HEK293 (cell line): ENCODE measurements around the gene MED29.

Experiments
- CTCF ChIA-PET: fragments of 350-600 bp; formaldehyde crosslinking; extraction: SDS; loops from one replicate; lab custom pipeline; 2021; ENCODE audit warnings: antibody characterized with exemption; lab: Yijun Ruan, JAX
- POLR2A ChIA-PET: fragments of 300-600 bp; formaldehyde crosslinking; extraction: SDS; loops from one replicate; lab custom pipeline; 2020; ENCODE audit warnings: antibody characterized with exemption, inconsistent platforms; lab: Yijun Ruan, JAX
- H3K27ac ChIP-seq: fragments of 200-500 bp; sonication (Bioruptor generic); 2 replicates; pipeline ENCODE4 v1.5.1; 2014; ENCODE audit warnings: low read depth, low read length, control low read depth, inconsistent platforms; ENCODE audit errors: extremely low read depth
- H3K36me3 ChIP-seq, 2 experiments: fragments of 200-500 bp in 1 of 2; sonication (Bioruptor generic) in 1 of 2; 1 replicate in 1 of 2; 2 replicates in 1 of 2; pipeline ENCODE4 v1.5.1; 2014 to 2017; ENCODE audit warnings: inconsistent platforms in 2 of 2, low read length in 2 of 2; ENCODE audit not compliant: control insufficient read depth in 2 of 2, insufficient read depth in 1 of 2
- H3K4me1 ChIP-seq: fragments of 200-500 bp; sonication (Bioruptor generic); 2 replicates; pipeline ENCODE4 v1.5.1; 2014; ENCODE audit warnings: mild to moderate bottlenecking, low read length, inconsistent platforms; ENCODE audit not compliant: control insufficient read depth, insufficient read depth
- H3K4me3 ChIP-seq: 2 replicates; pipeline ENCODE4 v1.5.1; 2011; ENCODE audit warnings: low read depth, mild to moderate bottlenecking, control low read depth, low read length, moderate library complexity
- H3K9me3 ChIP-seq: fragments of 200-500 bp; sonication (Bioruptor generic); 2 replicates; pipeline ENCODE4 v1.5.1; 2014; ENCODE audit warnings: low read depth, low read length, inconsistent platforms; ENCODE audit not compliant: control insufficient read depth, insufficient read depth
- FEZF1 ChIP-seq: fragments of 450-650 bp; formaldehyde crosslinking; IDR thresholded peaks from 2 replicates; pipeline ENCODE4 v1.5.1; 2016; ENCODE audit warnings: missing biosample characterization, missing genetic modification characterization
- HOXC10 ChIP-seq: sonication (generic); formaldehyde crosslinking; IDR thresholded peaks from 2 replicates; pipeline ENCODE4 v1.8.1; 2023; ENCODE audit warnings: mild to moderate bottlenecking, missing genetic modification reagents
- KLF17 ChIP-seq: fragments of 450-650 bp; formaldehyde crosslinking; IDR thresholded peaks from 2 replicates; pipeline ENCODE4 v1.5.1; 2016; ENCODE audit warnings: missing biosample characterization, missing genetic modification characterization
- MZF1 ChIP-seq: fragments of 450-650 bp; formaldehyde crosslinking; IDR thresholded peaks from 2 replicates; pipeline ENCODE4 v1.5.1; 2017; ENCODE audit warnings: missing biosample characterization, missing genetic modification characterization, borderline replicate concordance
- OVOL3 ChIP-seq: fragments of 450-650 bp; formaldehyde crosslinking; IDR thresholded peaks from 2 replicates; pipeline ENCODE4 v1.5.1; 2016; ENCODE audit warnings: missing biosample characterization, missing genetic modification characterization
- PATZ1 ChIP-seq: fragments of 450-650 bp; formaldehyde crosslinking; IDR thresholded peaks from 2 replicates; pipeline ENCODE4 v1.5.1; 2016; ENCODE audit warnings: missing biosample characterization, missing genetic modification characterization
- SP7 ChIP-seq: fragments of 450-650 bp; formaldehyde crosslinking; IDR thresholded peaks from 2 replicates; pipeline ENCODE4 v1.5.1; 2016; ENCODE audit warnings: missing biosample characterization, missing genetic modification characterization
- WT1 ChIP-seq: fragments of 450-650 bp; formaldehyde crosslinking; IDR thresholded peaks from 2 replicates; pipeline ENCODE4 v1.5.1; 2016; ENCODE audit warnings: missing biosample characterization, missing genetic modification characterization
- ZBTB49 ChIP-seq: fragments of 450-650 bp; formaldehyde crosslinking; IDR thresholded peaks from 2 replicates; pipeline ENCODE4 v1.5.1; 2016; ENCODE audit warnings: missing biosample characterization, missing genetic modification characterization, low read depth
- ZFP37 ChIP-seq: fragments of 450-650 bp; formaldehyde crosslinking; IDR thresholded peaks from 2 replicates; pipeline ENCODE4 v1.5.1; 2016; ENCODE audit warnings: missing biosample characterization, missing genetic modification characterization
- ZNF174 ChIP-seq: fragments of 450-650 bp; formaldehyde crosslinking; IDR thresholded peaks from 2 replicates; pipeline ENCODE4 v1.5.0; 2017; ENCODE audit warnings: missing biosample characterization, mild to moderate bottlenecking, missing genetic modification characterization
- ZNF18 ChIP-seq: fragments of 450-650 bp; formaldehyde crosslinking; IDR thresholded peaks from 2 replicates; pipeline ENCODE4 v1.5.1; 2016; ENCODE audit warnings: missing biosample characterization, missing genetic modification characterization
- ZNF211 ChIP-seq: fragments of 450-650 bp; formaldehyde crosslinking; IDR thresholded peaks from 2 replicates; pipeline ENCODE4 v1.5.1; 2016; ENCODE audit warnings: low read depth, missing biosample characterization, missing genetic modification characterization
- ZNF362 ChIP-seq: fragments of 450-650 bp; formaldehyde crosslinking; IDR thresholded peaks from 2 replicates; pipeline ENCODE4 v1.5.1; 2016; ENCODE audit warnings: missing biosample characterization, missing genetic modification characterization
- ZNF404 ChIP-seq: fragments of 450-650 bp; formaldehyde crosslinking; IDR thresholded peaks from 2 replicates; pipeline ENCODE4 v1.5.1; 2017; ENCODE audit warnings: missing biosample characterization, missing genetic modification characterization
- ZNF423 ChIP-seq: fragments of 450-650 bp; formaldehyde crosslinking; IDR thresholded peaks from 2 replicates; pipeline ENCODE4 v1.5.1; 2016; ENCODE audit warnings: missing biosample characterization, missing genetic modification characterization
- ZNF585B ChIP-seq: fragments of 450-650 bp; formaldehyde crosslinking; IDR thresholded peaks from 2 replicates; pipeline ENCODE4 v1.5.1; 2016; ENCODE audit warnings: missing biosample characterization, missing genetic modification characterization
- ZNF639 ChIP-seq: fragments of 450-650 bp; formaldehyde crosslinking; IDR thresholded peaks from 2 replicates; pipeline ENCODE4 v1.5.1; 2016; ENCODE audit warnings: missing biosample characterization, missing genetic modification characterization
- ZNF791 ChIP-seq: fragments of 450-650 bp; formaldehyde crosslinking; IDR thresholded peaks from 2 replicates; pipeline ENCODE4 v1.5.1; 2016; ENCODE audit warnings: missing biosample characterization, missing genetic modification characterization
- ZNF837 ChIP-seq: fragments of 450-650 bp; formaldehyde crosslinking; IDR thresholded peaks from 2 replicates; pipeline ENCODE4 v1.5.1; 2016; ENCODE audit warnings: missing biosample characterization, missing genetic modification characterization

MED29 gene

GRCh38 chr19:39402346-39403300, 11.4 kb downstream of the MED29 start (continued):
- TF ChIP-seq KLF17 (tag by site-specific recombination) (peak; percentile 94), ZNF404 (tag by site-specific recombination) (no peak), OVOL3 (tag by site-specific recombination) (peak; percentile 8; the same call in 1 of the 2 replicates), ZFP37 (tag by site-specific recombination) (peak; percentile 95)

- Histone ChIP-seq H3K4me3 (peak overlapping the region; percentile 17), H3K27ac (peak overlapping the region; percentile 93), H3K36me3 (peaks cover 6 to 9% of the 10 kb centered on the region in 2 experiments), H3K4me1 (peaks cover 41% of the 10 kb centered on the region), H3K9me3 (no peaks in the 10 kb centered on the region)
- ChIA-PET POLR2A (interaction anchor here (0.6 to 11.2 kb wide), 9 partner anchors 8 to 999 kb away, joined by 3 to 175 read pairs (median 4); partner anchors contain the start of genes MED29, PAF1, PLEKHG2 and RPS16), CTCF (interaction anchor here (0.6 to 2.3 kb wide), 5 partner anchors 8 to 93 kb away, joined by 3 to 10 read pairs (median 4); partner anchors contain the start of genes MED29, PAF1 and PLEKHG2)
- TF ChIP-seq FEZF1 (tag by site-specific recombination) (no peak; the same call in 1 of the 2 replicates), WT1 (tag by site-specific recombination) (peak; percentile 78), ZNF404 (tag by site-specific recombination) (no peak), ZNF211 (tag by site-specific recombination) (no peak), ZNF174 (no peak), ZNF18 (no peak), ZNF837 (tag by site-specific recombination) (no peak), ZNF791 (tag by site-specific recombination) (no peak), ZNF423 (peak; percentile 69), HOXC10 (no peak), ZNF362 (no peak), PATZ1 (peak; percentile 98), ZNF585B (no peak), MZF1 (tag by site-specific recombination) (peak; percentile 65; the same call in 1 of the 2 replicates), ZNF639 (tag by site-specific recombination) (peak; percentile 76), SP7 (peak; percentile 96), ZBTB49 (no peak)
Measured at GRCh38 chr19:39403331-39404312, 12.4 kb downstream of the MED29 start.
